Ovary (tissue), 3 donors: ENCODE measurements around the gene CCR6.

Experiments used
- CTCF ChIP-seq, 3 donors: fragments of 450-650 bp in 2 of 3; fragments of 200-600 bp in 1 of 3; IDR thresholded peaks; one replicate each; pipeline versions ENCODE4 v1.5.1 to v1.8.0; 2016 to 2022; ENCODE audit warnings: antibody characterized with exemption in 3 of 3, mild to moderate bottlenecking in 1 of 3
- EP300 ChIP-seq: sonication (generic); formaldehyde crosslinking; IDR thresholded peaks from one replicate; pipeline ENCODE4 v1.6.1; 2017; ENCODE audit warnings: antibody characterized with exemption
- donor health status: DM: no; HTN: no; CAD: no.

DNA sequence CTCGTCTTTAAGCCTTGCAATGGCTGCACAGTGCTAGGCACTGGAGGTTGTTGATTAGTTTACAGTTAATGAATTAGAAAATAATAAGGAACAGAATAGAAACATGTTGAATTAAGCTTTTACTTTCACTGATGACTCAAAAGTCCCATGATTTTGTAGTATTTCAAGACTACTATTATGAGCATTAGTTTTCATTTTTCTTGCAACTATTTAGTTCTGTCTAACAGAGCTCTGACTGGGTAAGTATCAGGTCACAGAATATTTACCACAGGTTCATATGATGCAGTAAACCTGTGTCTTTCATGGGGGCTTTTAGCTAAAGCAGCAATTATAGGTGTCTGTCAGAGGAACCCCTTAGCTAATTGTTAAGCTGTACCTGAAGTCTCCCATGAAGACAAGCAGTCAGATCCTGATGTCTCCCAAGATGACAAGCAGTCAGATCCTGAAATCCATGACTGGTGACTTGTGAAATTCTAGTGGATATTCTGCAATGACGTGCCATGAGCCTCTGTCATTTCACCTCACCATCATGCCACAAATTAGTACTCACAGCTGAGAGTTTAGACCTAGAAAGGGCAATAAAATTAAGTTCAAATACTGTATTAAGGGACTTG lies 43.1 kb downstream of the CCR6 start:
- TF ChIP-seq CTCF (IDR thresholded peaks at IDR 0.05), result no peak
- no peak for TF ChIP-seq EP300
